NOMO-1 treated with dmso at 0.1 percent for 144 hours (cell line): ENCODE results near the gene ZNF138.

ENCODE experiments used
- DNase-seq: peaks from one replicate; lab custom pipeline; 2025; ENCODE audit not compliant: unreplicated experiment; lab: John Stamatoyannopoulos, UW

ZNF138 gene

DNA sequence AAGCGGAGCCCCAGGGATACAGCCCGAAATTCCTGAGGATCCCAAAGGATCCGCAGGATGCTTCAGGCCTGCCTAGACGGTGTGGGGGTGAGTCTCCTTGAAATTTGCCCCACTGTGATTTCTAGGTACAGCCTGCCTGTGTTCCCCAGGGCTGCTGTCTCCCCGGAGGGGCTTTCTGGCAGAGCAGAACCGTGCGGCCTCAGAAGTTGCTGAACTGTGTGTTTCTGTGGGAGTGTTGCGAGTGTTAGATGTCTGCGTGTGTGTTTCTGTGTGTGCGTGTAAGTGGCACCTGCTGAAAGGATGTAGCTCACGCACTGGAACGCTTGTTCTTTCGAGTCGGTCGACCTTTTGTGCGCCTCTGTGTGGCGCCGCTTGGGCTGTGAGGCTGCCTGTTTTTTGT is 81.0 kb downstream of the ZNF138 start:
- DNase-seq = no peak

DNA sequence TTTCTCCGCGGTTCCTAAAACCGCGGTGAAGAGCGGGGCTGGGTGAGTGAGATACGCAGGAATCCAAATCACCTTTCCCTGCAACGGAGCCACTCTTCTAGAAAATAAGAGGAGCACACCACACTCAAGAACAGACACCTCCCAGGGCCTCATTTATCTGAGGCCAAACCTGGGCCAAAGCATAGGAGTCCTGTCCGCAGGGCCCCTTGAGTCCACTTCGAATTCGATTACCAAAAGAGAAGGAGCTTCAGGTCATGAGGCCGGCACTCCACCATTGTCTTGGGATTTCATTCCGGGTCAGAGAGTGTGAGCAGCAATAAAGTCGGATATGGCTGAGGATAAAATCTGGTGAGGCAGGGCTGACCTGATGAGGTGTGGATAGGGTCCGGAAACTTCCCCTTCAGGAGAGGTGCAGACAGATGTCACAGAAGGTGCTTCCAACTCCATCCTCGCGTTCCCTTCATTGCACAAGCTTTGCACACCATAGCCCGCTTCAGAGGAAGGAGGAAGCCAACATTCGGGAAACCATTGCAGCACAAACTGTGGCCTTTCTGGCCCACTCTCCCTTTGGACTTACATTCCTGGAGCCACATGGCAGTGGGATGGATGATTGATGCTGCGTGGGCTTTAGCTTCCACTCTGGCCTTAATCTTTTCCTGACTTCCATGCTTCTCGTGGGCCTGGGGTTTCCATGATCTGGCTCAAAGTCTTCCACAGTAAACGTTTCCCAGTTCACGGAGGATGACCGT is 81.6 kb downstream of the ZNF138 start:
- no peak for DNase-seq

DNA sequence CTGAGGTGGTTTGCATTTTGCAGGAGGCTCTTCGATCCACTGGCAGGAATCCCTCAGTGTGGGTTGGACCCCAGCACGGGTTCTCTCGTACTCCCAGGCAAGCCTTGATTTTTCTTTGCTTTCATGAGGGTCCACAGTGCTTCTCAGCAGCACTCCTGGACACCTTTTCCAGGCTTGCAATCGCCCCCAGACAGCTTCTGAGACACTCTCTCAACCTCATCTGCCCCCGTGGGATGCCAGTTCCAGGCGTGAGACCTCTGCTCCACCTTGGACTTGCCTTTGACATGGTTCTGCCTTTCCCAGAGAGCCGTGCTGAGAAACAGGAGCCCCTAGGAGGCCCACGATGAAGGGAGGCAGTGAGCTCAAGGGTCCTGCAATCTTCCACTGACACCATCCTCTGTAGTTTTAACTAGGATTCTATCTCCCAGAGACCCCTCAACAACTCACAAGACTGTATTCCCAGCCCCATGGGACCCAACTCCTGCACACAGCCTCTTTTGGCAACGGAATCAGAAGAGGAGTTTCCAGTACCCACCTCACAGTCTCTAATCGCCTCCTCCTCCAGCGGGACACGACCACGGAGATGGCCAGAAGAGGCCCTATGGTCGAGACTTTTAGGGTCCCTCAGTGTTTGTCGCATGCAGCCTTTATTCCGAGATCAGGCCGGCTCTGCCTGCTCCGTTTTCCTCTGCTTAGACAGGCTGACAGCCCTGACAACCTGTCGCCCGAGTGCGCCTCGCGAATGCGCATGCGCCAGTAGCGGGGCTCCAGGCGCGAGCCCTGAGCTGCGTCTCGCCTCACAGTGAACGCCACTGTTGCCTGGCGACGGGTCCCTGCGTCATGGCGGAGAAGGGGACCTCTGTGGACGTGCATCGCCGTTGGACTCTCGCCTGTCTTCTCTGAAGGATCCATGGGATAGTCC is 82.8 kb downstream of the ZNF138 start:
- DNase-seq = no peak

DNA sequence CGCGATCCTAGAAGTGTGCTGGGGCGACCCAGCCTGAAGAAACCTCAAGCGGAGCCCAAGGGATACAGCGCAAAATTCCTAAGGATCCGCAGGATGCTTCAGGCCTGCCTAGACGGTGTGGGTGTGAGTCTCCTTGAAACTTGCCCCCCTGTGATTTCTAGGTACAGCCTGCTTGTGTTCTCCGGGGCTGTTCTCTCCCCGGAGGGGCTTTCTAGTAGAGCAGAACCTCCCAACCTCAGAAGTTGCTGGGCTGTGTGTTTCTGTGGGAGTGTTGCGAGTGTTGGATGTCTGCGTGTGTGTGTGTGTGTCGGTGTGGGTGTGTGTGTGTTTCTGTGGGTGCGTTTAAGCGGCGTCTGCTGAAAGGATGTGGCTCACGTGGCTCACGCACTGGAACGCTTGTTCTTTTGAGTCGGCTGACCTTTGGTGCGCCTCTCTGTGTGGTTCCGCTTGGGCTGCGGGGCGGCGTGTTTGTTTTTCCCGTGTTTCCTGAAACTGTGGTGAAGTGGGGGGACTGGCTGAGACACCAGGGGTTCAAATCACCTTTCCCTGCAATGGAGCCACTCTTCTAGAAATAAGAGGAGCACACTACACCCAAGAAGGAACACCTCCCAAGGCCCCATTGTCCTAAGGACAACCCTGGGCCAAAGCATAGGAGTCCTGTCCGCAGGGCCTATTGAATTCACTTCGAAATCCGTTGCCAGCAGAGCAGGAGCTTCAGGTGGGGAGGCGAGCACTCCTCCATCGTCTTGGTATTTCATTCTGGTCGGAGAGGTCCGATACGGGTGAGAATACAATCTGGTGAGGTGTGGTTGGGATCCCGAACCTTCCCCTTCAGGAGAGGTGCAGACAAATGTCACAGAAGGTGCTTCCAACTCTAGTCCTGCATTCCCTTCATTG is 83.7 kb downstream of the ZNF138 start:
- no peak for DNase-seq

DNA sequence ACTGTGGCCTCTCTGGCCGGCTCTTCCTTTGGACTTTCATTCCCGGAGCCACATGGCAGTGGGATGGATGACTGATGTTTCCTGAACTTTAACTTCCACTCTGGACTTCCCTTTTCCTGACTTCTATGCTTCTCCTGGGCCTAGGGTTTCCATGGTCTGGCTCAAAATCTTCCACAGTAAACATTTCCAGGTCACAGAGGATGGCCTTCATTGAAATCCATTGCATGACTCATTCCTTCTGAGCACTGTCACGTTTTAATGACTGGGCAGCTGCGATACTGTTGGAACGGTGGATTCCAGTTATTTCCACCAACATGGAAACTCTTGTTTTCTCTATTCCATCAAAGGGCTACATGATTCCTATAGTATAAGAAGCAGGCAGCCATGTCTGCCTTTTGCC is 84.5 kb downstream of the ZNF138 start:
- DNase-seq = no peak

DNA sequence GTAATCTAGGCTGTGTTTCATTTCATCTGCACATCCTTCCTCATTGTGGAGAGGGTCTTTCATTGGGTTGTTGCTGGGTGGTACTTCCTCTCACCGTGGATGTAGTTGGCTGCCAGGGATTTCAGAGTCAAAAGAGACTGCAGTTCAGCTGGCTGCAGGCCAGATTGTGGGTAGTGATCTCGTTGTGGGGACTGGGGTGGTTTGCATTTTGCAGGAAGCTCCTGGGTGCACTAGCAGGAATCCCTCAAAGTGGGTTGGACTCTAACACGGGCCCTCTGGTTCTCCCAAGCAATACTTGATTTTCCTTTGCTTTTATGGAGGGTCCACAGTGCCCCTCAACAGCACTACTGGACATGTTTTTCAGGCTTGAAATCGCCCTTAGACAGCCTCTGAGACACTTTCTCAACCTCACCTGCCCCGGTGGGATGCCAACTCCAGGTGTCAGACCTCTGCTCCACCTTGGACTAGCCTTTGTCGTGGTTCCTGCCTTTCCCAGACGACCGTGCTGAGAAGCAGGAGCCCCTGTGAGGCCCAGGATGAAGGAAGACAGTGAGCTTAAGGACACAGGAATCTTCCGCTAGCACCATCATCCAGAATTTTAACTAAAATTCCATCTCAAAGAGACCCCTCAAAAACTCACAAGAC is 85.0 kb downstream of the ZNF138 start:
- no peak for DNase-seq

DNA sequence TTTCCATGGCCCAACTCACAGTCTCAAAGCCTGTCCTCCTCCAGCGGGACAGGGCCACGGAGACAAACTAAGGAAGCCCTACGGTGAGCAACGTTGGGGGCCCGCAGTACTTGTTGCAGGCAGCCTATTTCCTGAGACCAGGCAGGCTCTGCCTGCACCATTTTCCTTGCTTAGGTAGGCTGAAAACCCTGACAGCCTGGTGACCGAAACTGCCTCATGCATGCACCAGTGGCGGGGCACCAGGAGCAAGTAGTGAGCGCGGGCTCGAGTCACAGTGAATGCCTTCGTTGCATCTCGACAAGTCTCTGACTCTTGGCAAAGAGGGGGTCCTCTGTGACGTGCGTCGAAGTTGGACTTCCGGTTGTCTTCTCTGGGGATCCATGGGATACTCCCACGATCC is 85.6 kb downstream of the ZNF138 start:
- no peak for DNase-seq

DNA sequence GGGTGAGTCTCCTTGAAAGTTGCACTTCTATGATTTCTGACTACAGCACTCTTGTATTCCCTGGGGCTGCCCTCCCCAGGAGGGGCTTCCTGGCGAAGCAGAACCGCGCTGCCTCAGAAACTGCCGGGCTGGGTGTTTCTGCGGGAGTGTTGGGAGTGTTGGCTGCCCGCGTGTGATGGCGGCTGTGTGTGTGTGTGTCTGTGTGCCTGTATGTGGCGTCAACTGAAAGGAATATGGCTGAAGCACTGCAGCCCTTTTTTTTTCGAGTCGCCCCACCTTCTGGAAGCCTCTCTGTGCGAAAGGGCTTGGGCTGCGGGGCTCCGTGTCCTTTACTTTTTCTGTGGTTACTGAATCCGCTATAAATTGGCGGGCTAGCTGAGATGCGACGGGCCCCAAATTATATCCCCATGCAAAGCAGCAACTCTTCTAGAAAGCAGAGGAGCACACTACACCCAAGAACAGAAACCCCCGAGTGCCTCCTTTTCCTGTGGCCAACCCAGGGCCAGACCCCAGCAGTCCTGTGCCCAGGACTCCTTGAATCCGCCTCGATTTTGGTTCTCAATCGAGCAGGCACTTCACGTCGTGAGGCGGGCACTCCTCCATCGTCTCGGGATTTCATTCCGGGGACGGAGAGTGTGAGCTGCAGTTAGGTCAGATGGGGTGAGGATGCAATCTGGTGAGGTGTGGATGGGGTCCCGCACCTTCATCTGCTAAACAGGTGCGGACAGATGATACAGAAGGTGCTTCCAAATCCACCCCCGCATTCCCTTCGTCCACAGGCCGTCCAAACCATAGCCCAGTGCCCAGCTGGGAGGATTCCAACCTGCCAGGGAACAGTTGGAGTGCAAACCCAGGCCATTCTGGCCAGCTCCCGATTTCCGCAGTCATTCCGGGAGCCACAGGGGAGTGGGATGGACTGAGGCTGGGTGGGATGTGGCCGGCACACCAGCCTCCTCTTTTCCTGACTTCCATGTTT is 86.4 kb downstream of the ZNF138 start:
- no peak for DNase-seq

DNA sequence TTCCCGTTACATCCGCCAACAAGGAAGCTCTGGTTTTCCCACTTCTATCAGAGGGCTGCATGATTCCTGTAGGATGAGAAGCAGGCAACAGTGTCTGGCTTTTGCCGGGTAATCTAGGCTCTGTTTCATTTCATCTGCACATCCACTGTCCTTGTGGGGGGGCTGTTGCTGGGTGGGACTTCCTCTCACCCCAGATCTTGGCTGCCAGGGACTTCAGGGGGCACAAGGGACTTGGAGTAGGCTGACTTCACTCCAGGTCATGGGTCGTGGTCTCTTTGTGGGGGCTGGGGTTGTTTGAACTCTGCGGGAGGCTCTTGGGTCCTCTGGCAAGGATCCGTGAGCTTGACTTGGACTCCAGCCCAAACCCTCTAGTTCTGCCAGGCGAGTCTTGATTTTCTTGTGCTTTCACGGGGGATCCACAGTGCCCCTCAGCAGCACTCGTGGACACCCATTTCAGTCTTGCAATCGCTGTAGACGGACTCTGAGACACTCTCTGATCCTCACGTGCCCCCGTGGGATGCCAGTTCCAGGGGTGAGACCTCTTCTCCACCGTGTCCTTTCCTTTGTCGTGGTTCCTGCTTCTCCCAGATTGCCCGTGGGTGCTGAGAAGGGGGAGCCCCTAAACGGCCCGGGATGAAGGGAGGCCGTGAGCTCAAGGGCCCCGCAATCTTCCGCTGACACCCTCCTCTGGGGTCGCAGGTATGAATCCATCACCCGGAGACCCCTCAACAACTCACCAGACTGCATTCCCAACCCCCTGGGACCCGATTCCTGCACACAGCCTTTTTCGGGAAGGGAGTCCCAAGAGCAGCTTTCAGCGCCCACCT is 87.4 kb downstream of the ZNF138 start:
- no peak for DNase-seq

DNA sequence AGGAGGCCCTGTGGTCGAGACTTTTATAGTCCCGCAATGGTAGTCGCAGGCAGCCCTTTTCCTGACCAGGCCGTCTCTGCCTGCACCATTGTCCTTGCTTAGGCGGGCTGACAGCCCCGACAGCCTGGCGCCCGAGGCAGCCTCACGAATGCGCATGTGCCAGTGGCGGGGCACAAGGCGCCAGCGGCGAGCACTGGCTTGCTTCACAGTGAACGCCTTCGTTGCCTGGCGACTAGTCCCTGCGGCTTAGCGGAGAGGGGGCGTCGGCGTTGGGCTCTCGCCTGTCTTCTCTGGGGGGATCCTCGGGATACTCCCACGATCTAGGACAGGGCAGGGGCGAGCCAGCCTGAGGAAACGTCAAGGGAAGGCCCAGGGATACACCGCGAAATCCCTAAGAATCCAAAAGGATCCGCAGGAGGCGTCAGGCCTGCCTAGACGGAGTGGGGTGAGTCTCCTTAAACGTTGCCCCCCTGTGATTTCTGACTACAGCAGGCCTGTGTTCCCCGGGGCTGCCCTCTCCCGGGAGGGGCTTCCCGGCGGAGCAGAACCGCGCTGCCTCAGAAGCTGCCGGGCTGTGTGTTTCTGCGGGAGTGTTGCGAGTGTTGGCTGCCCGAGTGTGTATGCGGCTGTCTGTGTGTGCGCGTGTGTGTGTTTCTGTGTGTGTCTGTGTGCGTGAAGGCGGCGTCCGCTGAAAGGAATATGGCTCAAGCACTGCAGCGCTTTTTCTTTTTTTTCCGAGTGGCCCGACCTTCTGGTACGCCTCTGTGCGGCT is 88.3 kb downstream of the ZNF138 start:
- DNase-seq = no peak
